ENCODE data around the gene PDE1C. TPM values are rescaled to one million over a fixed set of nuclear protein-coding genes. Genes with fewer than 3 reads are reported as not detected.

Gene PDE1C
- total RNA-seq = not detected

DNA sequence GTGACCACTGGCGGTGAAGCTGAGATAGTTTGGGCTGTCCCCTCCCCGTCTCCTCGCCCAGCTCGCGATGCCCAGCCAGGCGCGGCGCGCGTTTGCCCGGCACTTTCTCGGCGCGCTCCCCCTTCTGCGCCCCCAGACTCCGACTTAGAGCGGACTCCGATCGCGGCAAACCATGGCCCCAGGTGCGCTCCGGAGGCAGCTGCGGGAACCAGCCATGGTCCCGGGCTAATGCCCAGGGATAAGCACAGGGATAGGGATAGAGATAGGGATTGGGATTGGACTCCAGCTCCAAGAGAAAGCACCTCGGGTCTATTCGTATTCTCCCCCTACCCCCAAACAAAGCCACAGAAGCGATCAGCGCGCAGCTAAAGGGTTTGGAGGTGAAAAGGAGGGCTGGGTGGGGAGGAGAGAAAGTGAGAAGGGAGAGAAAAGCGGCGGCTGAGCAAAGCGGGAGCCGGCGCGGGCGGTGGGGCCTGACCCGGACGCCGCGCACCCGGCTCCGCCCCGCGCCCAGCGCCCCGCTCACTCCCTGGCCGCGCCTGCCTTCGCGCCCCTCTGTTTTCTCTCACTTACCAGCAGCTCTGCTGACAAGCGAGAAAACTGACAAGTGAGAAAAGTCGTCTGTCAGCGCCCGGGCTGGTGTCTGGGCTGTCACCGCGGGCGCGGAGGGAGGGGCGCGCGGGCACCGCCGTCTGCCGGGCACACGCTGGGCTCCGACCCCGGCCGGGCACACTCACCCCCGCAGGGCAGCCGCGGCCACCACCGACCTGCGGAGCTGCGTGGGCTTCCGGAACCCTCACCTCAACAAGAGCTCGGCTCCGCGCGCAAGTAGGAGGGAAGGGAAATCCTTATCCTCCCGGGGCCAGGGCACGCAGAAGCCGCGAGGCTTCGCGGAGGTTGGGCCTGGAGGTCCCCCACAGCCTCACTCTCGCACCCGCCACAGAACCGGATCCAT is at the start of gene PDE1C:
Gene PDE1C (minus strand): TSS at position 2 of the 955 bp plus-strand sequence.
- H3K4me1 Mint-ChIP-seq = no peaks in the 10 kb centered on the region
- POLR2A ChIA-PET = no interaction called here
- CTCF ChIA-PET = interaction anchor here (0.6 to 0.7 kb wide), 2 partner anchors 25 to 324 kb away, joined by 3 to 4 read pairs; no protein-coding TSS in a partner anchor
- no peaks in the 10 kb centered on the region for H3K36me3 Mint-ChIP-seq (ENCODE audit: low read depth)
- H3K9me3 Mint-ChIP-seq (ENCODE audit: low read depth) = no peaks in the 10 kb centered on the region
- DNase-seq = no peak
- ATAC-seq = no peak
- no peak within 1 kb of the TSS for H3K27ac Mint-ChIP-seq
- intact Hi-C loops (cut with DNase I, micrococcal nuclease) = no loop called here
- H3K4me3 Mint-ChIP-seq = no peak within 1 kb of the TSS
- H3K27me3 Mint-ChIP-seq = peaks cover 19% of the 10 kb centered on the region

- ChIA-PET CTCF (no interaction called here), POLR2A (no interaction called here)
- no peak overlapping the region for H3K4me3 Mint-ChIP-seq
- ATAC-seq (no peak), DNase-seq (no peak)
- no peak overlapping the region for H3K27ac Mint-ChIP-seq
- H3K4me1 Mint-ChIP-seq = no peaks in the 10 kb centered on the region
- intact Hi-C loops (cut with DNase I, micrococcal nuclease) = no loop called here
- peaks cover 6% of the 10 kb centered on the region for H3K9me3 Mint-ChIP-seq (ENCODE audit: low read depth)
- no peaks in the 10 kb centered on the region for H3K36me3 Mint-ChIP-seq (ENCODE audit: low read depth)
- H3K27me3 Mint-ChIP-seq = no peaks in the 10 kb centered on the region
Observed at GRCh38 chr7:32119790-32120196, 49.6 kb upstream of the PDE1C start.

- H3K27me3 Mint-ChIP-seq = no peaks in the 10 kb centered on the region
- H3K36me3 Mint-ChIP-seq (ENCODE audit: low read depth) = no peaks in the 10 kb centered on the region
- no peaks in the 10 kb centered on the region for H3K4me1 Mint-ChIP-seq
- no peak overlapping the region for H3K4me3 Mint-ChIP-seq
- peaks cover 6% of the 10 kb centered on the region for H3K9me3 Mint-ChIP-seq (ENCODE audit: low read depth)
- ATAC-seq (no peak), DNase-seq (no peak)
- CTCF ChIA-PET = no interaction called here
- POLR2A ChIA-PET = no interaction called here
- intact Hi-C loops (cut with DNase I, micrococcal nuclease) = no loop called here
- no peak overlapping the region for H3K27ac Mint-ChIP-seq
Observed at GRCh38 chr7:32117837-32118236, 47.6 kb upstream of the PDE1C start.

GRCh38 chr7:32116436-32116835 is 46.2 kb upstream of the PDE1C start:
- H3K4me1 Mint-ChIP-seq = no peaks in the 10 kb centered on the region
- H3K27me3 Mint-ChIP-seq = no peaks in the 10 kb centered on the region
- ChIA-PET POLR2A (no interaction called here), CTCF (no interaction called here)
- H3K4me3 Mint-ChIP-seq = no peak overlapping the region
- H3K9me3 Mint-ChIP-seq (ENCODE audit: low read depth) = peaks cover 4% of the 10 kb centered on the region
- ATAC-seq (no peak), DNase-seq (no peak)
- intact Hi-C loops (cut with DNase I, micrococcal nuclease) = no loop called here
- H3K27ac Mint-ChIP-seq = no peak overlapping the region
- no peaks in the 10 kb centered on the region for H3K36me3 Mint-ChIP-seq (ENCODE audit: low read depth)

GRCh38 chr7:32115831-32116230 is 45.6 kb upstream of the PDE1C start:
- ChIA-PET CTCF (no interaction called here), POLR2A (no interaction called here)
- Mint-ChIP-seq H3K4me3 (no peak overlapping the region), H3K27me3 (no peaks in the 10 kb centered on the region), H3K27ac (no peak overlapping the region), H3K4me1 (no peaks in the 10 kb centered on the region), H3K36me3 (ENCODE audit: low read depth) (no peaks in the 10 kb centered on the region), H3K9me3 (ENCODE audit: low read depth) (peaks cover 7% of the 10 kb centered on the region)
- ATAC-seq = no peak
- DNase-seq = no peak
- intact Hi-C loops (cut with DNase I, micrococcal nuclease) = no loop called here

DNA sequence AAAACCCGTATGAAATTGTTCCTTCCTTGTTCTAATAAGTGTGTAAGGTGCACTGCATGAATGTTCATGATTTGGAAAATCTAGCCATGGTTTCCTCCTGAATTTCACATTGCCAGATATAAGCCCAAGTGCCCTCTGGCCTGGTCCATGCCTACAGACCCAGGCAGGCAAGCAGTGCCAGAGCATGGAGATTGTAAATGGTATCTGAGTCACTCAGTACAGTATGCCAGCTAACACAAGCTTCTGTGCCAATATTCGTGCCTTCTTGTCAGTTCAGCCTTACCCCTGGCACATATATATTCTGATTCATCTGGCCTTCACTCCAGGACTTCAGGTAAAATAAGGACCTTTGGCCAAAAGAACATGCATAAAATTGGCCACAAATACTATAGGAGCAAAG is 38.4 kb upstream of the PDE1C start:
- no peaks in the 10 kb centered on the region for H3K4me1 Mint-ChIP-seq
- DNase-seq (no peak), ATAC-seq (no peak)
- H3K4me3 Mint-ChIP-seq = no peak overlapping the region
- H3K9me3 Mint-ChIP-seq (ENCODE audit: low read depth) = peaks cover 19% of the 10 kb centered on the region
- no peaks in the 10 kb centered on the region for H3K36me3 Mint-ChIP-seq (ENCODE audit: low read depth)
- intact Hi-C loops (cut with DNase I, micrococcal nuclease) = no loop called here
- no peaks in the 10 kb centered on the region for H3K27me3 Mint-ChIP-seq
- no peak overlapping the region for H3K27ac Mint-ChIP-seq
- ChIA-PET POLR2A (no interaction called here), CTCF (no interaction called here)

- Mint-ChIP-seq H3K36me3 (ENCODE audit: low read depth) (no peaks in the 10 kb centered on the region), H3K27me3 (no peaks in the 10 kb centered on the region), H3K27ac (no peak overlapping the region), H3K9me3 (ENCODE audit: low read depth) (peaks cover 9% of the 10 kb centered on the region), H3K4me3 (no peak overlapping the region), H3K4me1 (no peaks in the 10 kb centered on the region)
- ATAC-seq (no peak), DNase-seq (no peak)
- ChIA-PET CTCF (no interaction called here), POLR2A (no interaction called here)
- intact Hi-C loops (cut with DNase I, micrococcal nuclease) = no loop called here
Observed at GRCh38 chr7:32104766-32105165, 34.6 kb upstream of the PDE1C start.

- no peak for DNase-seq
- Mint-ChIP-seq H3K36me3 (ENCODE audit: low read depth) (no peaks in the 10 kb centered on the region), H3K27ac (no peak overlapping the region), H3K4me1 (no peaks in the 10 kb centered on the region), H3K4me3 (no peak overlapping the region), H3K27me3 (no peaks in the 10 kb centered on the region), H3K9me3 (ENCODE audit: low read depth) (peaks cover 8% of the 10 kb centered on the region)
- intact Hi-C loops (cut with DNase I, micrococcal nuclease) = no loop called here
- no peak for ATAC-seq
- CTCF ChIA-PET = interaction anchor here (0.7 kb wide), 1 partner anchor 1310 kb away, joined by 4 read pairs; no protein-coding TSS in a partner anchor
- POLR2A ChIA-PET = no interaction called here
Observed at GRCh38 chr7:32103361-32103760, 33.2 kb upstream of the PDE1C start.

GRCh38 chr7:32102432-32102873 is 32.2 kb upstream of the PDE1C start:
- no peaks in the 10 kb centered on the region for H3K36me3 Mint-ChIP-seq (ENCODE audit: low read depth)
- POLR2A ChIA-PET = no interaction called here
- CTCF ChIA-PET = interaction anchor here (1.1 kb wide), 1 partner anchor 13 kb away, joined by 3 read pairs; no protein-coding TSS in a partner anchor
- H3K4me3 Mint-ChIP-seq = no peak overlapping the region
- DNase-seq (no peak), ATAC-seq (no peak)
- no peaks in the 10 kb centered on the region for H3K4me1 Mint-ChIP-seq
- no peaks in the 10 kb centered on the region for H3K27me3 Mint-ChIP-seq
- H3K27ac Mint-ChIP-seq = no peak overlapping the region
- peaks cover 7% of the 10 kb centered on the region for H3K9me3 Mint-ChIP-seq (ENCODE audit: low read depth)
- intact Hi-C loops (cut with DNase I, micrococcal nuclease) = no loop called here

GRCh38 chr7:32100407-32100907 is 30.2 kb upstream of the PDE1C start:
- POLR2A ChIA-PET = no interaction called here
- Mint-ChIP-seq H3K4me1 (no peaks in the 10 kb centered on the region), H3K36me3 (ENCODE audit: low read depth) (no peaks in the 10 kb centered on the region), H3K27me3 (no peaks in the 10 kb centered on the region), H3K9me3 (ENCODE audit: low read depth) (peaks cover 5% of the 10 kb centered on the region), H3K27ac (no peak overlapping the region), H3K4me3 (no peak overlapping the region)
- DNase-seq (no peak), ATAC-seq (no peak)
- CTCF ChIA-PET = no interaction called here
- intact Hi-C loops (cut with DNase I, micrococcal nuclease) = no loop called here

DNA sequence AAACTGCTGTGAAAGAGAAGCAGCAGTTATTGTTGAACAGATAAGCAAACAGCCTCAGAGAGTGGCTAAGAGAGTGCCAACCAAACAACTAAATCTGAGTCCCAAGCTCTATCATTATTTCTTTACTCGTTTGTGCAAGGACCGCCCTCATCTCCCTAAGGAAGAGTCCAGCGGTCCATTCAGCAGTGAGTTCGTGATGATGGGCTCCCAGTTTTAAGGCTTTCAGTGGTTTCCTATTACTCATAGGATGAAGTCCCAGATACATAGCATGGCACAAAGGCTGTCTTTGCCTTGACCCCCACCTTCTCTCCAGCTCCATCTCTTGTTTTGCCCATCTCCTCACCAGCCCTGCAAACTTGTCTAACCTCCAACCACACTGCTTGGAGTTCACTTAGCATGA is 24.3 kb upstream of the PDE1C start:
- no peaks in the 10 kb centered on the region for H3K9me3 Mint-ChIP-seq (ENCODE audit: low read depth)
- intact Hi-C loops (cut with DNase I, micrococcal nuclease) = no loop called here
- DNase-seq (no peak), ATAC-seq (no peak)
- no peaks in the 10 kb centered on the region for H3K4me1 Mint-ChIP-seq
- POLR2A ChIA-PET = no interaction called here
- no peaks in the 10 kb centered on the region for H3K27me3 Mint-ChIP-seq
- no peaks in the 10 kb centered on the region for H3K36me3 Mint-ChIP-seq (ENCODE audit: low read depth)
- no peak overlapping the region for H3K27ac Mint-ChIP-seq
- no peak overlapping the region for H3K4me3 Mint-ChIP-seq
- CTCF ChIA-PET = no interaction called here

Data from activated CD4-positive, alpha-beta T cell treated with anti-CD3 and anti-CD28 coated beads for 36 hours (primary cell).